ENCODE data around the gene TSPAN13. TPM values are rescaled to one million over a fixed set of nuclear protein-coding genes. Genes with fewer than 3 reads are reported as not detected.

The TSPAN13 gene
- total RNA-seq, 1 experiment from 2014 or later, result 32.7 TPM

DNA sequence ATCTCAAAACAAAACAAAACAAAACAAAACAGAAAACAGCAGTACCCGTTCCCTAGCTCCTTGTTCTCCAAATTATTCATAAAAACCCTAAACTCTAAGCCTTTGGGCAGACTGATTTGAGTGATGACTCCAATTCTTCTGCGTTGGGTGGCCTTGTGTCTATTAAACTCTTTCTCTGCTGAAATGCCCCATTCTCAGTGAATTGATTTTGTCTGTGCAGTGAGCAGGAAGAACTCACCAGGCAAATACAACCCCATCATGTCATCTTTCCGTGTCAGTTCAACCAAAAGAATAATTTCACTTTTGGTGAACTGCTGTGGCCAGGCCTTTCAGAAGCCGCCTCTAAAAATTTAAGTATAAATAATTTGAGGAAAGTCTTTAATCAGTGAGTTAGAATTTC, 18.5 kb upstream of the TSPAN13 start:
- no peaks in the 10 kb centered on the region for H3K27me3 Mint-ChIP-seq (ENCODE audit: low read depth)
- CTCF ChIA-PET, result no interaction called here
- DNase-seq (ENCODE audit: low spot score), result no peak

GRCh38 chr7:16738011-16738688, 15.4 kb upstream of the TSPAN13 start:
- ChIA-PET CTCF (interaction anchor here (1.0 kb wide), 1 partner anchor 660 kb away, joined by 3 read pairs; no protein-coding TSS in a partner anchor), POLR2A (no interaction called here)
- no peak for ATAC-seq
- Mint-ChIP-seq H3K9me3 (no peaks in the 10 kb centered on the region), H3K36me3 (no peaks in the 10 kb centered on the region), H3K4me3 (no peak overlapping the region), H3K27ac (no peak overlapping the region), H3K27me3 (ENCODE audit: low read depth) (no peaks in the 10 kb centered on the region), H3K4me1 (peaks cover 27% of the 10 kb centered on the region)
- TF ChIP-seq SOX15 (CRISPR knock-in tag; IDR thresholded peaks at IDR 0.05), result no peak
- TF ChIP-seq TP53 (CRISPR knock-in tag; IDR thresholded peaks at IDR 0.05), result no peak
- no peak for TF ChIP-seq PREB (CRISPR knock-in tag; IDR thresholded peaks at IDR 0.05; ENCODE audit: borderline replicate concordance)
- no peak for TF ChIP-seq NFATC4 (CRISPR knock-in tag; IDR thresholded peaks at IDR 0.05)
- no peak for TF ChIP-seq AR (CRISPR knock-in tag; IDR thresholded peaks at IDR 0.05)
- TF ChIP-seq, protein P1, sequence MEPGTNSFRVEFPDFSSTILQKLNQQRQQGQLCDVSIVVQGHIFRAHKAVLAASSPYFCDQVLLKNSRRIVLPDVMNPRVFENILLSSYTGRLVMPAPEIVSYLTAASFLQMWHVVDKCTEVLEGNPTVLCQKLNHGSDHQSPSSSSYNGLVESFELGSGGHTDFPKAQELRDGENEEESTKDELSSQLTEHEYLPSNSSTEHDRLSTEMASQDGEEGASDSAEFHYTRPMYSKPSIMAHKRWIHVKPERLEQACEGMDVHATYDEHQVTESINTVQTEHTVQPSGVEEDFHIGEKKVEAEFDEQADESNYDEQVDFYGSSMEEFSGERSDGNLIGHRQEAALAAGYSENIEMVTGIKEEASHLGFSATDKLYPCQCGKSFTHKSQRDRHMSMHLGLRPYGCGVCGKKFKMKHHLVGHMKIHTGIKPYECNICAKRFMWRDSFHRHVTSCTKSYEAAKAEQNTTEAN (CRISPR knock-in tag; IDR thresholded peaks at IDR 0.05), result no peak
- TF ChIP-seq USF2 (CRISPR knock-in tag; IDR thresholded peaks at IDR 0.05), result no peak
- no peak for TF ChIP-seq PRRX2 (CRISPR knock-in tag; IDR thresholded peaks at IDR 0.05)
- TF ChIP-seq NFYB (CRISPR knock-in tag; conservative IDR thresholded peaks at IDR 0.05; ENCODE audit: low read depth), result no peak
- no peak for TF ChIP-seq NR2C2 (CRISPR knock-in tag; IDR thresholded peaks at IDR 0.05)
- no peak for TF ChIP-seq E2F5 (CRISPR knock-in tag; IDR thresholded peaks at IDR 0.05)
- no peak for TF ChIP-seq ZNF232 (CRISPR knock-in tag; IDR thresholded peaks at IDR 0.05)
- no peak for TF ChIP-seq RORB (CRISPR knock-in tag; IDR thresholded peaks at IDR 0.05)
- TF ChIP-seq ATF3 (CRISPR knock-in tag; conservative IDR thresholded peaks at IDR 0.05), result no peak
- TF ChIP-seq ZNF263 (CRISPR knock-in tag; IDR thresholded peaks at IDR 0.05; ENCODE audit: low read depth), result no peak
- no peak for DNase-seq (ENCODE audit: low spot score)

More for the DNA sequence above, 18.5 kb upstream of the TSPAN13 start:
- H3K27ac Mint-ChIP-seq, result no peak overlapping the region
- no peak for ATAC-seq
- no peaks in the 10 kb centered on the region for H3K9me3 Mint-ChIP-seq
- H3K4me1 Mint-ChIP-seq, result peaks cover 16% of the 10 kb centered on the region
- TF ChIP-seq CREM (CRISPR knock-in tag; IDR thresholded peaks at IDR 0.05), result no peak
- H3K4me3 Mint-ChIP-seq, result no peak overlapping the region
- H3K36me3 Mint-ChIP-seq, result no peaks in the 10 kb centered on the region
- POLR2A ChIA-PET, result no interaction called here

Data from WTC11 (cell line).